ENCODE results near the gene LRRC37A2. TPM values are rescaled to one million over a fixed set of nuclear protein-coding genes. Genes with fewer than 3 reads are reported as not detected.
"Not testable (repeated sequence)": the region's sequence is repeated elsewhere in the genome, so short reads cannot be mapped to it uniquely, and the experiment has no call there.

Gene LRRC37A2
- total and polyA plus RNA-seq, 2 of the 8 experiments (the other 6 are each of a cell fraction or from before 2014, with no cell fraction given), result 4.7 to 10.7 TPM

DNA sequence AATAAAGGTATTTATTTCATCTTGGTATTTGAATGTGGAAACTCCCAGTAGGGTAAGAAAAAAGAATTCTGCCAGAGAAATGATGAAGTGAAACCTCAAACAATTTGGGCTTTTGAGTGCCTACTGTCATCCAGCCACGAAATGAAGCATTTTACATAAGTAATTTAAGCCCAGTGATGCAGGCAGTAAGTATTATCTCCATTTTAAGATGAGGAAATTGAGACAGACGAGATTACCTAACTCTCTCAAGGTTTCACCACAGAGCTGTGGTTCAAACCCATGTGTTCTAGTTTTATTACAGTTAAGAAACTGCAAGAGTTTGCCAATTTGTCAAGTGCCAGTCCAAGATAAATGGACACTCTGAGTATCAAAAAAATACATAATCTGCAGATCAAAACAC is 54.0 kb downstream of the LRRC37A2 start:
- H3K9me3 ChIP-seq (ENCODE audit: insufficient read depth in 2 of 2, low read depth in 1 of 2, low read length in 1 of 2); H3K4me2 ChIP-seq (ENCODE audit: insufficient read depth in 1 of 2, low read depth in 2 of 2, low read length in 2 of 2); H2AK5ac ChIP-seq (ENCODE audit: low read depth, low read length); H2BK12ac ChIP-seq (ENCODE audit: low read depth, low read length); H3K27ac ChIP-seq (ENCODE audit: low read depth, low read length); FAIRE-seq; H3K79me1 ChIP-seq (ENCODE audit: low read depth, low read length); POLR2A ChIA-PET (ENCODE audit: partially characterized antibody); DNase-seq (ENCODE audit: low read depth in 1 of 2, low spot score in 2 of 2); H4K91ac ChIP-seq (replicated peaks; ENCODE audit: insufficient read length, low read length); H3K14ac ChIP-seq (ENCODE audit: insufficient read length); H3K23ac ChIP-seq (ENCODE audit: insufficient read length); H2BK120ac ChIP-seq (replicated peaks; ENCODE audit: low read depth, low read length); H4K5ac ChIP-seq (ENCODE audit: insufficient read length, low read depth, low read length); H3K27me3 ChIP-seq (replicated peaks in 1 of 4; ENCODE audit: control insufficient read depth in 3 of 4, extremely low read depth in 1 of 4, insufficient read depth in 3 of 4, low read length in 3 of 4); H2BK20ac ChIP-seq (ENCODE audit: low read length); H2AFZ ChIP-seq (ENCODE audit: low read length); H2BK5ac ChIP-seq (ENCODE audit: low read depth, low read length); H3K79me2 ChIP-seq (ENCODE audit: control insufficient read depth in 1 of 2, insufficient read depth in 2 of 2, low read length in 2 of 2); H3K18ac ChIP-seq (ENCODE audit: extremely low read depth, low read length); H3K4ac ChIP-seq (replicated peaks; ENCODE audit: insufficient read length, low read depth, low read length); H4K8ac ChIP-seq (ENCODE audit: extremely low read depth, insufficient read depth, low read length); CTCF ChIA-PET (ENCODE audit: partially characterized antibody); H4K20me1 ChIP-seq (replicated peaks in 1 of 2; ENCODE audit: control insufficient read depth in 1 of 2, insufficient read depth in 2 of 2, low read length in 2 of 2); H3K4me3 ChIP-seq (ENCODE audit: extremely low read depth in 1 of 4, insufficient read depth in 2 of 4, low read depth in 3 of 4, low read length in 4 of 4); H2BK15ac ChIP-seq (ENCODE audit: low read length); H3K4me1 ChIP-seq (replicated peaks in 1 of 4; ENCODE audit: control insufficient read depth in 3 of 4, insufficient read depth in 4 of 4, low read length in 3 of 4); H3K23me2 ChIP-seq (ENCODE audit: low read depth, low read length); H3K9ac ChIP-seq (replicated peaks in 1 of 4; ENCODE audit: extremely low read depth in 1 of 4, low read depth in 3 of 4, low read length in 3 of 4); H3K36me3 ChIP-seq (ENCODE audit: control insufficient read depth in 2 of 4, insufficient read depth in 4 of 4, low read length in 3 of 4); H3K56ac ChIP-seq (replicated peaks; ENCODE audit: insufficient read length, low read depth, low read length): not testable (repeated sequence)
- WGBS, 2 experiments (ENCODE audit: extremely low coverage in 1 of 2, insufficient coverage in 1 of 2, insufficient read length in 1 of 2, insufficient replicate concordance in 2 of 2, low coverage in 1 of 2, low lambda C conversion rate in 2 of 2, missing lambda C conversion rate in 1 of 2), result no CpG with 5 or more reads among the region's 2 CpGs

DNA sequence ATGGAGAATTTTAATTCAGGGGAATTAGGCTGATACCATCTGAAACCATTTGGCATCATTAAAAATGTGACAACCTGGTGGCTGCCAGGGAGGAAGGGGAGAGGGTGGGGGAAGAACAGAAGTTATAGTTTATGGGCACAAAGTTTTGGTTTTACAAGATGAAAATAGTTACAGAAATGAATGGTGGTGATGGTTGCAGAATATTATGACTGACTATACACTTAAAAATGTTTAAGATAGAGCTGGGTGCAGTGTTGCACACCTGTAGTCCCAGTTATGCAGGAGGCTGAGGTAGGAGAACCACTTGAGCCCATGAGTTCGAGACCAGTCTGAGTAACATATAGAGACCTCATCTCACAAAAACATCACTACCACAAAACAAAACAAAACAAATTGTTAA is 54.7 kb downstream of the LRRC37A2 start:
- H3K36me3 ChIP-seq (ENCODE audit: control insufficient read depth in 2 of 4, insufficient read depth in 4 of 4, low read length in 3 of 4); H4K20me1 ChIP-seq (replicated peaks in 1 of 2; ENCODE audit: control insufficient read depth in 1 of 2, insufficient read depth in 2 of 2, low read length in 2 of 2); H3K4me1 ChIP-seq (replicated peaks in 1 of 4; ENCODE audit: control insufficient read depth in 3 of 4, insufficient read depth in 4 of 4, low read length in 3 of 4); DNase-seq (ENCODE audit: low read depth in 1 of 2, low spot score in 2 of 2); H3K27me3 ChIP-seq (replicated peaks in 1 of 4; ENCODE audit: control insufficient read depth in 3 of 4, extremely low read depth in 1 of 4, insufficient read depth in 3 of 4, low read length in 3 of 4); H2BK20ac ChIP-seq (ENCODE audit: low read length); H3K9me3 ChIP-seq (ENCODE audit: insufficient read depth in 2 of 2, low read depth in 1 of 2, low read length in 1 of 2); H4K8ac ChIP-seq (ENCODE audit: extremely low read depth, insufficient read depth, low read length); H2AK5ac ChIP-seq (ENCODE audit: low read depth, low read length); POLR2A ChIA-PET (ENCODE audit: partially characterized antibody); H2BK5ac ChIP-seq (ENCODE audit: low read depth, low read length); H3K4me3 ChIP-seq (ENCODE audit: extremely low read depth in 1 of 4, insufficient read depth in 2 of 4, low read depth in 3 of 4, low read length in 4 of 4); H3K79me1 ChIP-seq (ENCODE audit: low read depth, low read length); H3K14ac ChIP-seq (ENCODE audit: insufficient read length); FAIRE-seq; H2BK15ac ChIP-seq (ENCODE audit: low read length); H3K56ac ChIP-seq (replicated peaks; ENCODE audit: insufficient read length, low read depth, low read length); H3K79me2 ChIP-seq (ENCODE audit: control insufficient read depth in 1 of 2, insufficient read depth in 2 of 2, low read length in 2 of 2); H4K5ac ChIP-seq (ENCODE audit: insufficient read length, low read depth, low read length); H2AFZ ChIP-seq (ENCODE audit: low read length); H3K27ac ChIP-seq (ENCODE audit: low read depth, low read length); H2BK120ac ChIP-seq (replicated peaks; ENCODE audit: low read depth, low read length); CTCF ChIA-PET (ENCODE audit: partially characterized antibody); H3K18ac ChIP-seq (ENCODE audit: extremely low read depth, low read length); H3K23me2 ChIP-seq (ENCODE audit: low read depth, low read length); H3K9ac ChIP-seq (replicated peaks in 1 of 4; ENCODE audit: extremely low read depth in 1 of 4, low read depth in 3 of 4, low read length in 3 of 4); H3K4ac ChIP-seq (replicated peaks; ENCODE audit: insufficient read length, low read depth, low read length); H3K23ac ChIP-seq (ENCODE audit: insufficient read length); H4K91ac ChIP-seq (replicated peaks; ENCODE audit: insufficient read length, low read length); H2BK12ac ChIP-seq (ENCODE audit: low read depth, low read length); H3K4me2 ChIP-seq (ENCODE audit: insufficient read depth in 1 of 2, low read depth in 2 of 2, low read length in 2 of 2): not testable (repeated sequence)
- WGBS, 2 experiments (ENCODE audit: extremely low coverage in 1 of 2, insufficient coverage in 1 of 2, insufficient read length in 1 of 2, insufficient replicate concordance in 2 of 2, low coverage in 1 of 2, low lambda C conversion rate in 2 of 2, missing lambda C conversion rate in 1 of 2), result no CpG with 5 or more reads among the region's 1 CpG
